ENCODE data around the gene FUT2. TPM values are rescaled to one million over a fixed set of nuclear protein-coding genes. Genes with fewer than 3 reads are reported as not detected.

Gene FUT2
- total RNA-seq, 1 experiment from 2014 or later: 12.5 TPM

DNA sequence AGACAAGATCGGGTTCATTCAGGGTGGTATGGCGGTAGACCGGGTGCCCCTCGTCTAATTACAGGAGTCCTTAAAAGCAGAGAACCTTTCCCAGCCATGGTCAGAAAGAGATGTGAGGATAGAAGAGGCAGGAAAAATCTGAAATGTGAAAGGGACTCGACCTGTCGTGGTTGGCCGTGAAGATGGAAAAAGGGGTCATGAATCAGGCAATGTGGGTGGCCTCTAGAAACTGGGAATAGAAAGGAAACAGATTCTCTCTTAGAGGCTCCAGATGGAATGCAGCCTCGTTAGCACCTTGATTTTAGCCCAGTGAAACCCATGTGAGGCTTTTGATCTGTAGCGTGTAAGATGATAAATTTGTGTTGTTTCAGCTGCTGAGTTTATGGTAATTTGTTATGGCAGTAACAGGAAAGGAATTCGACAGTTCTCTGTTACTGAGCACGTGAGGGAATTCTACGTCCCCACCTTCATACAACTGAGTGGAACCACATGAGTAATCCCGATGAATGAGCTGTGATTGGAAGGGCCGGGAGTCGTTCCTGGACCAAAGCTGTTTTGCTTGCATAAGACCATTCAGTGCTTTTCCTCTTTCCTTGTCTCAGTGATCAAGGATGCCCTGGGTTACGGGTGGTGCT, 38.8 kb upstream of the FUT2 start:
- H3K9me3 ChIP-seq (ENCODE audit: control insufficient read depth in 1 of 2, insufficient read depth in 1 of 2, low read depth in 1 of 2, low read length in 2 of 2): no peaks in the 10 kb centered on the region
- intact Hi-C loops (cut with micrococcal nuclease): no loop called here
- ChIA-PET POLR2A (interaction anchor here (0.6 to 1.3 kb wide), 2 partner anchors 11 to 187 kb away, joined by 3 to 4 read pairs; partner anchors contain the start of gene CA11), CTCF (no interaction called here), RAD21 (ENCODE audit: low non-redundant PET in 1 of 2, low total read pairs in 2 of 2, uncharacterized antibody in 2 of 2, unreplicated experiment in 2 of 2) (no interaction called here)
- no peak overlapping the region for H3K4me3 ChIP-seq (replicated peaks in 1 of 2; ENCODE audit: low read depth in 1 of 2, low read length in 2 of 2)
- no peak overlapping the region for H2AFZ ChIP-seq (ENCODE audit: low read depth, low read length, poor library complexity, severe bottlenecking)
- no peaks in the 10 kb centered on the region for H3K79me2 ChIP-seq (ENCODE audit: insufficient read depth, low read length)
- H3K4me2 ChIP-seq (ENCODE audit: low read length): no peak overlapping the region
- no peak overlapping the region for H3K27ac ChIP-seq (ENCODE audit: low read depth, low read length)
- H3K27me3 ChIP-seq (ENCODE audit: insufficient read depth, low read length): no peaks in the 10 kb centered on the region
- peaks cover 11 to 43% of the 10 kb centered on the region in 2 experiments for H3K4me1 ChIP-seq (ENCODE audit: control insufficient read depth in 1 of 2, insufficient read depth in 2 of 2, low read length in 2 of 2)
- H3K36me3 ChIP-seq (ENCODE audit: control insufficient read depth in 1 of 2, insufficient read depth in 2 of 2, low read length in 2 of 2): no peaks in the 10 kb centered on the region
- no TSS peak for BruUV-seq (replicated peaks)
- no peak for ATAC-seq
- DNase-seq (ENCODE audit: low read depth, low spot score): no peak
- no peaks in the 10 kb centered on the region for H4K20me1 ChIP-seq (ENCODE audit: insufficient read depth)
- TF ChIP-seq SIN3A (IDR thresholded peaks at IDR 0.05; ENCODE audit: low read depth): no peak
- no peak for TF ChIP-seq EGR1 (IDR thresholded peaks at IDR 0.05; ENCODE audit: low read depth)
- no peak for TF ChIP-seq SP1 (IDR thresholded peaks at IDR 0.05; ENCODE audit: low read depth)
- no peak for TF ChIP-seq ZFX (IDR thresholded peaks at IDR 0.05)
- TF ChIP-seq POLR2A (IDR thresholded peaks at IDR 0.05; ENCODE audit: borderline replicate concordance, extremely low read depth, insufficient read depth, insufficient read length): no peak
- TF ChIP-seq YY1 (IDR thresholded peaks at IDR 0.05; ENCODE audit: extremely low read depth, insufficient replicate concordance, low read depth, low read length): no peak
- no peak for TF ChIP-seq CBX3 (IDR thresholded peaks at IDR 0.05; ENCODE audit: low read depth)
- TF ChIP-seq JUND (IDR thresholded peaks at IDR 0.05): no peak
- TF ChIP-seq RAD21 (IDR thresholded peaks at IDR 0.05; ENCODE audit: low read depth): no peak
- TF ChIP-seq, protein P1, sequence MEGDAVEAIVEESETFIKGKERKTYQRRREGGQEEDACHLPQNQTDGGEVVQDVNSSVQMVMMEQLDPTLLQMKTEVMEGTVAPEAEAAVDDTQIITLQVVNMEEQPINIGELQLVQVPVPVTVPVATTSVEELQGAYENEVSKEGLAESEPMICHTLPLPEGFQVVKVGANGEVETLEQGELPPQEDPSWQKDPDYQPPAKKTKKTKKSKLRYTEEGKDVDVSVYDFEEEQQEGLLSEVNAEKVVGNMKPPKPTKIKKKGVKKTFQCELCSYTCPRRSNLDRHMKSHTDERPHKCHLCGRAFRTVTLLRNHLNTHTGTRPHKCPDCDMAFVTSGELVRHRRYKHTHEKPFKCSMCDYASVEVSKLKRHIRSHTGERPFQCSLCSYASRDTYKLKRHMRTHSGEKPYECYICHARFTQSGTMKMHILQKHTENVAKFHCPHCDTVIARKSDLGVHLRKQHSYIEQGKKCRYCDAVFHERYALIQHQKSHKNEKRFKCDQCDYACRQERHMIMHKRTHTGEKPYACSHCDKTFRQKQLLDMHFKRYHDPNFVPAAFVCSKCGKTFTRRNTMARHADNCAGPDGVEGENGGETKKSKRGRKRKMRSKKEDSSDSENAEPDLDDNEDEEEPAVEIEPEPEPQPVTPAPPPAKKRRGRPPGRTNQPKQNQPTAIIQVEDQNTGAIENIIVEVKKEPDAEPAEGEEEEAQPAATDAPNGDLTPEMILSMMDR (IDR thresholded peaks at IDR 0.05 in 2 of 3, conservative IDR thresholded peaks at IDR 0.05 in 1 of 3; ENCODE audit: borderline replicate concordance in 1 of 3, insufficient read depth in 1 of 3, low read depth in 2 of 3, low read length in 2 of 3): no peak
- TF ChIP-seq, protein P2, sequence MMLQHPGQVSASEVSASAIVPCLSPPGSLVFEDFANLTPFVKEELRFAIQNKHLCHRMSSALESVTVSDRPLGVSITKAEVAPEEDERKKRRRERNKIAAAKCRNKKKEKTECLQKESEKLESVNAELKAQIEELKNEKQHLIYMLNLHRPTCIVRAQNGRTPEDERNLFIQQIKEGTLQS (IDR thresholded peaks at IDR 0.05): no peak
- no peak for TF ChIP-seq POLR2AphosphoS5 (IDR thresholded peaks at IDR 0.05; ENCODE audit: low read depth, low read length)
- no peak for TF ChIP-seq TCF7L2 (IDR thresholded peaks at IDR 0.05; ENCODE audit: borderline replicate concordance, extremely low read depth, insufficient read depth, insufficient read length)
- TF ChIP-seq, protein P3, sequence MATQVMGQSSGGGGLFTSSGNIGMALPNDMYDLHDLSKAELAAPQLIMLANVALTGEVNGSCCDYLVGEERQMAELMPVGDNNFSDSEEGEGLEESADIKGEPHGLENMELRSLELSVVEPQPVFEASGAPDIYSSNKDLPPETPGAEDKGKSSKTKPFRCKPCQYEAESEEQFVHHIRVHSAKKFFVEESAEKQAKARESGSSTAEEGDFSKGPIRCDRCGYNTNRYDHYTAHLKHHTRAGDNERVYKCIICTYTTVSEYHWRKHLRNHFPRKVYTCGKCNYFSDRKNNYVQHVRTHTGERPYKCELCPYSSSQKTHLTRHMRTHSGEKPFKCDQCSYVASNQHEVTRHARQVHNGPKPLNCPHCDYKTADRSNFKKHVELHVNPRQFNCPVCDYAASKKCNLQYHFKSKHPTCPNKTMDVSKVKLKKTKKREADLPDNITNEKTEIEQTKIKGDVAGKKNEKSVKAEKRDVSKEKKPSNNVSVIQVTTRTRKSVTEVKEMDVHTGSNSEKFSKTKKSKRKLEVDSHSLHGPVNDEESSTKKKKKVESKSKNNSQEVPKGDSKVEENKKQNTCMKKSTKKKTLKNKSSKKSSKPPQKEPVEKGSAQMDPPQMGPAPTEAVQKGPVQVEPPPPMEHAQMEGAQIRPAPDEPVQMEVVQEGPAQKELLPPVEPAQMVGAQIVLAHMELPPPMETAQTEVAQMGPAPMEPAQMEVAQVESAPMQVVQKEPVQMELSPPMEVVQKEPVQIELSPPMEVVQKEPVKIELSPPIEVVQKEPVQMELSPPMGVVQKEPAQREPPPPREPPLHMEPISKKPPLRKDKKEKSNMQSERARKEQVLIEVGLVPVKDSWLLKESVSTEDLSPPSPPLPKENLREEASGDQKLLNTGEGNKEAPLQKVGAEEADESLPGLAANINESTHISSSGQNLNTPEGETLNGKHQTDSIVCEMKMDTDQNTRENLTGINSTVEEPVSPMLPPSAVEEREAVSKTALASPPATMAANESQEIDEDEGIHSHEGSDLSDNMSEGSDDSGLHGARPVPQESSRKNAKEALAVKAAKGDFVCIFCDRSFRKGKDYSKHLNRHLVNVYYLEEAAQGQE (IDR thresholded peaks at IDR 0.05; ENCODE audit: low read depth): no peak
- no peak for TF ChIP-seq EZH2phosphoT487 (IDR thresholded peaks at IDR 0.05; ENCODE audit: borderline replicate concordance)
- TF ChIP-seq, protein P4, sequence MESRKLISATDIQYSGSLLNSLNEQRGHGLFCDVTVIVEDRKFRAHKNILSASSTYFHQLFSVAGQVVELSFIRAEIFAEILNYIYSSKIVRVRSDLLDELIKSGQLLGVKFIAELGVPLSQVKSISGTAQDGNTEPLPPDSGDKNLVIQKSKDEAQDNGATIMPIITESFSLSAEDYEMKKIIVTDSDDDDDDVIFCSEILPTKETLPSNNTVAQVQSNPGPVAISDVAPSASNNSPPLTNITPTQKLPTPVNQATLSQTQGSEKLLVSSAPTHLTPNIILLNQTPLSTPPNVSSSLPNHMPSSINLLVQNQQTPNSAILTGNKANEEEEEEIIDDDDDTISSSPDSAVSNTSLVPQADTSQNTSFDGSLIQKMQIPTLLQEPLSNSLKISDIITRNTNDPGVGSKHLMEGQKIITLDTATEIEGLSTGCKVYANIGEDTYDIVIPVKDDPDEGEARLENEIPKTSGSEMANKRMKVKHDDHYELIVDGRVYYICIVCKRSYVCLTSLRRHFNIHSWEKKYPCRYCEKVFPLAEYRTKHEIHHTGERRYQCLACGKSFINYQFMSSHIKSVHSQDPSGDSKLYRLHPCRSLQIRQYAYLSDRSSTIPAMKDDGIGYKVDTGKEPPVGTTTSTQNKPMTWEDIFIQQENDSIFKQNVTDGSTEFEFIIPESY (IDR thresholded peaks at IDR 0.05; ENCODE audit: extremely low read depth, insufficient replicate concordance, low read length): no peak
- TF ChIP-seq SRF (IDR thresholded peaks at IDR 0.05; ENCODE audit: low read depth): no peak
- TF ChIP-seq ZNF274 (IDR thresholded peaks at IDR 0.05; ENCODE audit: low read depth, low read length): no peak
- no peak overlapping the region for H3K9ac ChIP-seq (ENCODE audit: low read length)
- H3K9me2 ChIP-seq (ENCODE audit: insufficient read depth): no peaks in the 10 kb centered on the region

Data from HCT116 (cell line).